Nephron (organoid): Measurements from ENCODE around the gene DCAF7.

ENCODE experiments used
- H3K27ac Mint-ChIP-seq, 3 experiments: 2 replicates each; pipeline ENCODE4 v1.8.0; 2020; ENCODE audit warnings: mixed read lengths in 3 of 3, mild to moderate bottlenecking in 2 of 3, moderate library complexity in 1 of 3
- H3K27me3 Mint-ChIP-seq: 2 replicates; pipeline ENCODE4 v1.8.0; 2021; ENCODE audit warnings: low read depth, mild to moderate bottlenecking, moderate library complexity, mixed read lengths
- H3K36me3 Mint-ChIP-seq: 2 replicates; pipeline ENCODE4 v1.8.0; 2020; ENCODE audit warnings: low read depth, mixed read lengths
- H3K4me1 Mint-ChIP-seq: 2 replicates; pipeline ENCODE4 v1.8.0; 2020; ENCODE audit warnings: mixed read lengths
- H3K4me3 Mint-ChIP-seq, 3 experiments: 2 replicates each; pipeline ENCODE4 v1.8.0; 2020; ENCODE audit warnings: mild to moderate bottlenecking in 3 of 3, mixed read lengths in 3 of 3, moderate library complexity in 2 of 3
- H3K9me3 Mint-ChIP-seq: 2 replicates; pipeline ENCODE4 v1.8.0; 2020; ENCODE audit warnings: mixed read lengths
- TF ChIP-seq, protein P1 (sequence below), 3 experiments: fragments of 200-600 bp; sonication (generic); IDR thresholded peaks; one replicate each; pipeline ENCODE4 v1.5.0; 2021; ENCODE audit warnings: antibody characterized with exemption in 3 of 3; ENCODE audit not compliant: unreplicated experiment in 3 of 3

The DCAF7 gene

DNA sequence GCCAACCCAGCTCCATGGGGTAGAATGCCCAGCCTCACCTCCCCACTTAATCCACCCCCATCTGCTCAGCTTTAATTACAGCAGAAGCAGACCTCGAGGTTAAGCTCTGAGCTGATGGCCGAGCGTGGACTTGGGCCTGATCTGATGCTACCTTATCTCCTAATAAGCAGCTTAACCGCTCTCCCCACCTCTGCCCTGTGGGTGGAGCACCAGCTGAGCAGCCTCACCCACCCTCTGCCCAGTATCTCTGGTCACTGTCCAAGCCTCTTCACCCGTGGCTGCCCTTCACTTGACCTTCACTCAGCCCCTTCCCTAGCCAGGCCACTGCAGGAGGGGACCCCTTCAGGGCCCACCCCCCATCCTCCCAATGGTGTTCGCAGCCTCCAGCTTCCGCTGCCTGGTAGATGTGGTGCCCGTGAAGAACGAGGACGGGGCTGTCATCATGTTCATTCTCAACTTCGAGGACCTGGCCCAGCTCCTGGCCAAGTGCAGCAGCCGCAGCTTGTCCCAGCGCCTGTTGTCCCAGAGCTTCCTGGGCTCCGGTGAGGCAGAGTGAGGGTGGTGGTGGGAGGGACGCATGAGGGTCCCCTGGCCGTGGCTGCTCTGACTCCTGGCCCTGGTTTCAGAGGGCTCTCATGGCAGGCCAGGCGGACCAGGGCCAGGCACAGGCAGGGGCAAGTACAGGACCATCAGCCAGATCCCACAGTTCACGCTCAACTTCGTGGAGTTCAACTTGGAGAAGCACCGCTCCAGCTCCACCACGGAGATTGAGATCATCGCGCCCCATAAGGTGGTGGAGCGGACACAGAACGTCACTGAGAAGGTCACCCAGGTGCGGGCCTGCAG, 20.3 kb upstream of the DCAF7 start:
- no peak overlapping the region for H3K27ac Mint-ChIP-seq
- no peaks in the 10 kb centered on the region for H3K4me1 Mint-ChIP-seq
- no peaks in the 10 kb centered on the region for H3K9me3 Mint-ChIP-seq
- no peak overlapping the region for H3K4me3 Mint-ChIP-seq
- no peaks in the 10 kb centered on the region for H3K36me3 Mint-ChIP-seq
- TF ChIP-seq, protein P1, sequence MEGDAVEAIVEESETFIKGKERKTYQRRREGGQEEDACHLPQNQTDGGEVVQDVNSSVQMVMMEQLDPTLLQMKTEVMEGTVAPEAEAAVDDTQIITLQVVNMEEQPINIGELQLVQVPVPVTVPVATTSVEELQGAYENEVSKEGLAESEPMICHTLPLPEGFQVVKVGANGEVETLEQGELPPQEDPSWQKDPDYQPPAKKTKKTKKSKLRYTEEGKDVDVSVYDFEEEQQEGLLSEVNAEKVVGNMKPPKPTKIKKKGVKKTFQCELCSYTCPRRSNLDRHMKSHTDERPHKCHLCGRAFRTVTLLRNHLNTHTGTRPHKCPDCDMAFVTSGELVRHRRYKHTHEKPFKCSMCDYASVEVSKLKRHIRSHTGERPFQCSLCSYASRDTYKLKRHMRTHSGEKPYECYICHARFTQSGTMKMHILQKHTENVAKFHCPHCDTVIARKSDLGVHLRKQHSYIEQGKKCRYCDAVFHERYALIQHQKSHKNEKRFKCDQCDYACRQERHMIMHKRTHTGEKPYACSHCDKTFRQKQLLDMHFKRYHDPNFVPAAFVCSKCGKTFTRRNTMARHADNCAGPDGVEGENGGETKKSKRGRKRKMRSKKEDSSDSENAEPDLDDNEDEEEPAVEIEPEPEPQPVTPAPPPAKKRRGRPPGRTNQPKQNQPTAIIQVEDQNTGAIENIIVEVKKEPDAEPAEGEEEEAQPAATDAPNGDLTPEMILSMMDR (IDR thresholded peaks at IDR 0.05; ENCODE audit: unreplicated experiment in 3 of 3) = no peak
- H3K27me3 Mint-ChIP-seq = peaks cover 25% of the 10 kb centered on the region

GRCh38 chr17:63530557-63531021, 19.7 kb upstream of the DCAF7 start:
- Mint-ChIP-seq H3K9me3 (no peaks in the 10 kb centered on the region), H3K4me3 (no peak overlapping the region), H3K27ac (no peak overlapping the region), H3K36me3 (no peaks in the 10 kb centered on the region), H3K4me1 (no peaks in the 10 kb centered on the region), H3K27me3 (peaks cover 19% of the 10 kb centered on the region)
- TF ChIP-seq, protein P1 (IDR thresholded peaks at IDR 0.05; ENCODE audit: unreplicated experiment in 3 of 3) = no peak

- peaks cover 13% of the 10 kb centered on the region for H3K27me3 Mint-ChIP-seq
- no peaks in the 10 kb centered on the region for H3K9me3 Mint-ChIP-seq
- no peak overlapping the region for H3K27ac Mint-ChIP-seq
- TF ChIP-seq, protein P1 (IDR thresholded peaks at IDR 0.05; ENCODE audit: unreplicated experiment in 3 of 3) = no peak
- H3K4me3 Mint-ChIP-seq = no peak overlapping the region
- no peaks in the 10 kb centered on the region for H3K36me3 Mint-ChIP-seq
- H3K4me1 Mint-ChIP-seq = no peaks in the 10 kb centered on the region
Measured at GRCh38 chr17:63531022-63531965, 19.0 kb upstream of the DCAF7 start.

- no peaks in the 10 kb centered on the region for H3K9me3 Mint-ChIP-seq
- H3K27ac Mint-ChIP-seq = no peak overlapping the region
- no peak overlapping the region for H3K4me3 Mint-ChIP-seq
- H3K4me1 Mint-ChIP-seq = no peaks in the 10 kb centered on the region
- no peaks in the 10 kb centered on the region for H3K36me3 Mint-ChIP-seq
- peaks cover 14% of the 10 kb centered on the region for H3K27me3 Mint-ChIP-seq
- TF ChIP-seq, protein P1 (IDR thresholded peaks at IDR 0.05; ENCODE audit: unreplicated experiment in 3 of 3) = no peak
Measured at GRCh38 chr17:63533433-63534077, 16.7 kb upstream of the DCAF7 start.

DNA sequence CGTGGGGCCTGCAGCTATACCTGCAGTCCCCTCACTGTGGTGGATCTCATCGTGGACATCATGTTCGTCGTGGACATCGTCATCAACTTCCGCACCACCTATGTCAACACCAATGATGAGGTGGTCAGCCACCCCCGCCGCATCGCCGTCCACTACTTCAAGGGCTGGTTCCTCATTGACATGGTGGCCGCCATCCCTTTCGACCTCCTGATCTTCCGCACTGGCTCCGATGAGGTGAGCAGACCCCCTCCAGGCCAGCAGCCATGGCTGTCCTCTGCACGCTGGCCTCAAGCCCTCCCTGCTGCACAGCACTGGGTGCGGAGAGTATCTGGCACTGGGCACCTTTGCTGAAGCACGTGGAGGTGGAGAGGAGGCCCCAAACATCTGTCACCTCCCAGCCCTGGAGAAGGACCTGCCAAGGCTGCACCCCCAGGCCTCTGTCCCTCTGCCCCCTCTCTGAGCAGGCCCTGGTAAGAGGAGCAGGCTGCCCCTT, 16.2 kb upstream of the DCAF7 start:
- Mint-ChIP-seq H3K27me3 (peaks cover 16% of the 10 kb centered on the region), H3K4me1 (no peaks in the 10 kb centered on the region), H3K4me3 (no peak overlapping the region), H3K9me3 (no peaks in the 10 kb centered on the region), H3K27ac (no peak overlapping the region), H3K36me3 (no peaks in the 10 kb centered on the region)
- TF ChIP-seq, protein P1 (IDR thresholded peaks at IDR 0.05; ENCODE audit: unreplicated experiment in 3 of 3) = no peak
